Measurements from ENCODE around the gene PABPN1.

Gene PABPN1

GRCh38 chr14:23349156-23349845 is 28.0 kb downstream of the PABPN1 start:
- DNase-seq, result no peak

GRCh38 chr14:23351681-23352505 is 30.6 kb downstream of the PABPN1 start:
- H3K9me3 ChIP-seq (replicated peaks; ENCODE audit: insufficient read depth, low read length), result no peaks in the 10 kb centered on the region
- no peaks in the 10 kb centered on the region for H4K20me1 ChIP-seq (ENCODE audit: insufficient read depth, low read length)
- no peak overlapping the region for H3K9ac ChIP-seq (ENCODE audit: low read length)
- H3K4me3 ChIP-seq (ENCODE audit: low read length), result no peak overlapping the region
- H3K79me2 ChIP-seq (ENCODE audit: low read length), result no peaks in the 10 kb centered on the region
- no peaks in the 10 kb centered on the region for H3K4me1 ChIP-seq (ENCODE audit: low read length)
- H3K27ac ChIP-seq (ENCODE audit: low read length), result no peak overlapping the region
- H3K36me3 ChIP-seq (replicated peaks; ENCODE audit: insufficient read depth, low read length), result no peaks in the 10 kb centered on the region
- no peak overlapping the region for H3K4me2 ChIP-seq (ENCODE audit: low read depth, low read length)
- H3K27me3 ChIP-seq (replicated peaks; ENCODE audit: insufficient read depth, low read length), result peaks cover 5% of the 10 kb centered on the region
- no peaks in the 10 kb centered on the region for H3K9me2 ChIP-seq (replicated peaks; ENCODE audit: insufficient read depth, low read length)
- H3F3A ChIP-seq (ENCODE audit: insufficient read depth, low read length), result no peaks in the 10 kb centered on the region
- TF ChIP-seq EZH2phosphoT487 (IDR thresholded peaks at IDR 0.05; ENCODE audit: low read length) (no peak), CTCF (IDR thresholded peaks at IDR 0.05; ENCODE audit: low read length) (no peak), EZH2 (optimal IDR thresholded peaks at IDR 0.05; ENCODE audit: low read depth, low read length) (no peak)
- no peak for DNase-seq
- H2AFZ ChIP-seq (ENCODE audit: low read length), result no peak overlapping the region

More at GRCh38 chr14:23349156-23349845, 28.0 kb downstream of the PABPN1 start:
- no peak overlapping the region for H3K9ac ChIP-seq (ENCODE audit: low read length)
- no peaks in the 10 kb centered on the region for H4K20me1 ChIP-seq (ENCODE audit: insufficient read depth, low read length)
- no peaks in the 10 kb centered on the region for H3K4me1 ChIP-seq (ENCODE audit: low read length)
- H3K27me3 ChIP-seq (replicated peaks; ENCODE audit: insufficient read depth, low read length), result peaks cover 5% of the 10 kb centered on the region
- H3K4me2 ChIP-seq (ENCODE audit: low read depth, low read length), result no peak overlapping the region
- H3K27ac ChIP-seq (ENCODE audit: low read length), result no peak overlapping the region
- no peaks in the 10 kb centered on the region for H3K9me2 ChIP-seq (replicated peaks; ENCODE audit: insufficient read depth, low read length)
- no peaks in the 10 kb centered on the region for H3K36me3 ChIP-seq (replicated peaks; ENCODE audit: insufficient read depth, low read length)
- H3K79me2 ChIP-seq (ENCODE audit: low read length), result no peaks in the 10 kb centered on the region
- H2AFZ ChIP-seq (ENCODE audit: low read length), result no peak overlapping the region
- no peaks in the 10 kb centered on the region for H3K9me3 ChIP-seq (replicated peaks; ENCODE audit: insufficient read depth, low read length)
- no peaks in the 10 kb centered on the region for H3F3A ChIP-seq (ENCODE audit: insufficient read depth, low read length)
- H3K4me3 ChIP-seq (ENCODE audit: low read length), result no peak overlapping the region
- TF ChIP-seq CTCF (IDR thresholded peaks at IDR 0.05; ENCODE audit: low read length) (no peak), EZH2 (optimal IDR thresholded peaks at IDR 0.05; ENCODE audit: low read depth, low read length) (no peak), EZH2phosphoT487 (IDR thresholded peaks at IDR 0.05; ENCODE audit: low read length) (no peak)

- H3F3A ChIP-seq (ENCODE audit: insufficient read depth, low read length), result no peaks in the 10 kb centered on the region
- H3K9me3 ChIP-seq (replicated peaks; ENCODE audit: insufficient read depth, low read length), result no peaks in the 10 kb centered on the region
- H3K9ac ChIP-seq (ENCODE audit: low read length), result no peak within 1 kb of the TSS
- no peak within 1 kb of the TSS for H3K4me2 ChIP-seq (ENCODE audit: low read depth, low read length)
- H4K20me1 ChIP-seq (ENCODE audit: insufficient read depth, low read length), result no peaks in the 10 kb centered on the region
- no peak within 1 kb of the TSS for H3K4me3 ChIP-seq (ENCODE audit: low read length)
- no peaks in the 10 kb centered on the region for H3K9me2 ChIP-seq (replicated peaks; ENCODE audit: insufficient read depth, low read length)
- H3K27ac ChIP-seq (ENCODE audit: low read length), result no peak within 1 kb of the TSS
- DNase-seq, result no peak
- peaks cover 5% of the 10 kb centered on the region for H3K27me3 ChIP-seq (replicated peaks; ENCODE audit: insufficient read depth, low read length)
- no peak within 1 kb of the TSS for H2AFZ ChIP-seq (ENCODE audit: low read length)
- H3K4me1 ChIP-seq (ENCODE audit: low read length), result no peaks in the 10 kb centered on the region
- no peaks in the 10 kb centered on the region for H3K36me3 ChIP-seq (replicated peaks; ENCODE audit: insufficient read depth, low read length)
- no peak for TF ChIP-seq CTCF (IDR thresholded peaks at IDR 0.05; ENCODE audit: low read length)
- no peak for TF ChIP-seq EZH2 (optimal IDR thresholded peaks at IDR 0.05; ENCODE audit: low read depth, low read length)
- TF ChIP-seq EZH2phosphoT487 (IDR thresholded peaks at IDR 0.05; ENCODE audit: low read length), result no peak
- no peaks in the 10 kb centered on the region for H3K79me2 ChIP-seq (ENCODE audit: low read length)
These were observed 31.5 kb downstream of the PABPN1 start, which contains the start of gene SLC22A17 for GRCh38 chr14:23352506-23353432. TSS of gene SLC22A17 (minus strand) at chr14:23352887.
